Thyroid gland (tissue), 4 donors: ENCODE data around the gene IQCE. TPM values are rescaled to one million over a fixed set of nuclear protein-coding genes. Genes with fewer than 3 reads are reported as not detected.

ENCODE experiments used
- DNase-seq, 2 donors: peaks; one replicate each; pipeline ENCODE4 v3.0.0-alpha.2; 2019
- H3K27ac ChIP-seq, 3 donors: fragments of 200-600 bp; sonication (generic); 1 replicate in 2 of 3; 2 replicates in 1 of 3; pipeline ENCODE4 v1.5.1; 2016 to 2019; ENCODE audit warnings: mild to moderate bottlenecking in 1 of 3, moderate library complexity in 1 of 3
- H3K27me3 ChIP-seq: fragments of 200-600 bp; sonication (generic); one replicate; pipeline ENCODE4 v1.5.1; 2019
- H3K36me3 ChIP-seq, 2 donors: fragments of 200-600 bp; sonication (generic); one replicate each; pipeline ENCODE4 v1.5.1; 2016 to 2019
- H3K4me1 ChIP-seq, 2 donors: fragments of 200-600 bp; sonication (generic); one replicate each; pipeline ENCODE4 v1.5.1; 2017 to 2019
- H3K4me3 ChIP-seq, 3 donors: fragments of 200-600 bp; sonication (generic); replicated peaks in 1 of 3; 1 replicate in 2 of 3; 2 replicates in 1 of 3; pipeline ENCODE4 v1.5.1; 2016; ENCODE audit warnings: mild to moderate bottlenecking in 1 of 3
- H3K9me3 ChIP-seq: fragments of 200-600 bp; sonication (generic); one replicate; pipeline ENCODE4 v1.5.1; 2017
- POLR2A ChIP-seq, 2 donors: fragments of 450-650 bp; IDR thresholded peaks; one replicate each; pipeline ENCODE4 v1.6.1; 2017; ENCODE audit warnings: antibody characterized with exemption in 2 of 2, mild to moderate bottlenecking in 2 of 2, moderate library complexity in 1 of 2
- WGBS, 2 donors: methylation state at CpG; one replicate each; pipeline ENCODE4 v1.1.5; 2017; 5-methylcytosine and 5-hydroxymethylcytosine counted together
- intact Hi-C: fragments of 100-400 bp; cut with DNase I; formaldehyde crosslinking; loops from one replicate; pipeline ENCODE4 v1.15.1; 2023
- total RNA-seq, 4 donors: library from RNA; depleted of rRNA; stranded (reverse); fragments of >200 nt; gene quantifications; one replicate each; pipeline ENCODE4 v1.2.3, GENCODE V29; 2016
- TF ChIP-seq, protein P1 (sequence below), 6 experiments: fragments of 200-600 bp in 3 of 6; fragments of 450-650 bp in 3 of 6; sonication (generic) in 3 of 6; IDR thresholded peaks; one replicate each; pipeline ENCODE4 v1.5.1; 2016 to 2019; ENCODE audit warnings: antibody characterized with exemption in 6 of 6, mild to moderate bottlenecking in 2 of 6, inconsistent platforms in 1 of 6, moderate library complexity in 1 of 6

Gene IQCE
- total RNA-seq, 4 donors from 2014 or later: 16.0 to 40.2 (median 37.2) TPM

DNA sequence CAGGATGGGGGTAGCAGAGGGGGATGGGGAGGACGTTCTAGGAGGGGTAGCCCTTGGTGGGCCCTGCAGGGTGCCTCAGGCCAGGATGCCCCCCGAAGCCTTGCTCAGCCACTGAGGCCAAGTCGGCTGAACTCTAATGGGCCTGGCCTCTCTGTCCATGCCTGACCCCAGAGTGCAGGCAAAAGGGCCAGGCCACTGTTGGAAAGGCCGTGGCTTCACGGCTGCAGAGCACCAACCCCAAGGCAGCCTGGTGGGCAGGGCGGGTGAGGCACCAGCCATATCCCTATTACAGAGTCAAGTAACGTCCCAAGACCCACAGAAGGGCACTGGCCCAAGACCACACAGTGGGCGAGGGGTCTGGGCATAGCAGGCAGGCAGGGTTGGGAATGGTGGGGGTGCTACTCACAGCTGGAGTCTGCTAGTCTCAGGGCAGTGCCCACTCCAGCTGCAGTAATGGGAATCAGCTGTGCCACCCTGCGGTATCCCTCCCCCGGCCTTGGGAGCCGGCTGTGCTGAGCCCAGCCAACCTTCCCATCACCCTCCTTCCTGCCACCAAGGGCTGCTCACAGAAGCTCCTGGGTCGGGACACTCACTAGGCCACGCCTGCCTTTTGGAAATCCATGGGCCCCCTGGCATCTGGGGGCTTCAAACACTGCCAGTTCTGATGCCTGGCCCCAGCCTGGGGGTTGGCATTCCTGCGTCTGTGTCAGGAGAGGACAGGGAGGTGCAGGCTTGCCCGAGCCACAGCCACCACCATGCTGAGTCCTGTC is 43.2 kb upstream of the IQCE start:
- Histone ChIP-seq H3K4me3 (no peak overlapping the region), H3K27me3 (peaks cover 2% of the 10 kb centered on the region), H3K27ac (no peak overlapping the region), H3K36me3 (no peaks in the 10 kb centered on the region), H3K9me3 (no peaks in the 10 kb centered on the region), H3K4me1 (peaks cover 12 to 39% of the 10 kb centered on the region in 2 donors)
- TF ChIP-seq POLR2A (IDR thresholded peaks at IDR 0.05): no peak
- TF ChIP-seq, protein P1, sequence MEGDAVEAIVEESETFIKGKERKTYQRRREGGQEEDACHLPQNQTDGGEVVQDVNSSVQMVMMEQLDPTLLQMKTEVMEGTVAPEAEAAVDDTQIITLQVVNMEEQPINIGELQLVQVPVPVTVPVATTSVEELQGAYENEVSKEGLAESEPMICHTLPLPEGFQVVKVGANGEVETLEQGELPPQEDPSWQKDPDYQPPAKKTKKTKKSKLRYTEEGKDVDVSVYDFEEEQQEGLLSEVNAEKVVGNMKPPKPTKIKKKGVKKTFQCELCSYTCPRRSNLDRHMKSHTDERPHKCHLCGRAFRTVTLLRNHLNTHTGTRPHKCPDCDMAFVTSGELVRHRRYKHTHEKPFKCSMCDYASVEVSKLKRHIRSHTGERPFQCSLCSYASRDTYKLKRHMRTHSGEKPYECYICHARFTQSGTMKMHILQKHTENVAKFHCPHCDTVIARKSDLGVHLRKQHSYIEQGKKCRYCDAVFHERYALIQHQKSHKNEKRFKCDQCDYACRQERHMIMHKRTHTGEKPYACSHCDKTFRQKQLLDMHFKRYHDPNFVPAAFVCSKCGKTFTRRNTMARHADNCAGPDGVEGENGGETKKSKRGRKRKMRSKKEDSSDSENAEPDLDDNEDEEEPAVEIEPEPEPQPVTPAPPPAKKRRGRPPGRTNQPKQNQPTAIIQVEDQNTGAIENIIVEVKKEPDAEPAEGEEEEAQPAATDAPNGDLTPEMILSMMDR (IDR thresholded peaks at IDR 0.05): no peak
- WGBS, 2 donors: 89 to 90% methylated on average over 1 to 13 of the region's 15 CpGs
- intact Hi-C loops: no loop called here
- no peak for DNase-seq

DNA sequence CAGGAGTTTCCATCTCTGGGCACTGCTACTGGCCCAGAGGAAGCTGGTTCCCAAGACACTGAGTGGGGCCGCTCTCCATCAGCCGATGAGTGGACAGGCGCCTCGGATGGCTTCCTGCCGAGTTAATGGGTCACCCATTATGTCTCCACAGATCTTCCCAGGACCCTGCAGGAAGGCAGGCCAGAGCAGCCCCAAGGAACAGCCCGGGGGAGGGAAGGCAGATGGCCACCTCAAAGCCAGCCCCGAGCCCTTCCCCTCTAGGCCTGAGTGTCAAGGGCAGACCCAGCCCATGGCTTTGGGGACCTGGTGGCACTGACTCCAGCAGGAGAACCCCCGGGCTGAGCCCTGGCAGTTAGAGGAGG is 42.6 kb upstream of the IQCE start:
- Histone ChIP-seq H3K36me3 (no peaks in the 10 kb centered on the region), H3K4me1 (peaks cover 12 to 37% of the 10 kb centered on the region in 2 donors), H3K27ac (no peak overlapping the region), H3K27me3 (peaks cover 7% of the 10 kb centered on the region), H3K4me3 (no peak overlapping the region), H3K9me3 (no peaks in the 10 kb centered on the region)
- DNase-seq: no peak
- WGBS, 2 donors: 71 to 75% methylated on average over 5 to 8 of the region's 8 CpGs
- intact Hi-C loops: no loop called here
- TF ChIP-seq, protein P1 (IDR thresholded peaks at IDR 0.05): no peak
- TF ChIP-seq POLR2A (IDR thresholded peaks at IDR 0.05): no peak

DNA sequence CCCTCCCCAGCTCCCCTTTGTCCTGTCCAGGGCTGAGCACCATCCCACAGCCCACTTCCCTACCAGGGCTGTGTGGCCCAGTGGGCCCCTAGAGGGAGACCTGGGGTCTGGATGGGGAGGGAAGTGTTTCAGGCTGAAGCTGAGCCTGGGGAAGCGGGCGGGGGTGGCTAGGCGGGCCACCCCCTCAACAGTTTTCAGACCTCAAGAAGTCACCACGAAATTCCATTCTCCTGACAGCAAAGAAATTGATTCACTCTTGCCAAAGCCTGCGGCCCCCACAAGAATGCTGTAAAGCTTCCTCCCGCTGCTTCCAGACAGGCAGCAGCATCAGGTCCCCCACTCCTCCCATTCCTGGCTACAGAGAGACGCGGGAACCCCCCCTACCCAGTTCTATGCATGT is 41.8 kb upstream of the IQCE start:
- intact Hi-C loops: no loop called here
- TF ChIP-seq, protein P1 (IDR thresholded peaks at IDR 0.05): no peak
- TF ChIP-seq POLR2A (IDR thresholded peaks at IDR 0.05): no peak
- Histone ChIP-seq H3K4me3 (no peak overlapping the region), H3K27me3 (peaks cover 7% of the 10 kb centered on the region), H3K9me3 (no peaks in the 10 kb centered on the region), H3K36me3 (no peaks in the 10 kb centered on the region), H3K27ac (no peak overlapping the region), H3K4me1 (peaks cover 15 to 36% of the 10 kb centered on the region in 2 donors)
- DNase-seq: no peak
- WGBS, 2 donors: 74 to 79% methylated on average over 8 of the region's 8 CpGs

DNA sequence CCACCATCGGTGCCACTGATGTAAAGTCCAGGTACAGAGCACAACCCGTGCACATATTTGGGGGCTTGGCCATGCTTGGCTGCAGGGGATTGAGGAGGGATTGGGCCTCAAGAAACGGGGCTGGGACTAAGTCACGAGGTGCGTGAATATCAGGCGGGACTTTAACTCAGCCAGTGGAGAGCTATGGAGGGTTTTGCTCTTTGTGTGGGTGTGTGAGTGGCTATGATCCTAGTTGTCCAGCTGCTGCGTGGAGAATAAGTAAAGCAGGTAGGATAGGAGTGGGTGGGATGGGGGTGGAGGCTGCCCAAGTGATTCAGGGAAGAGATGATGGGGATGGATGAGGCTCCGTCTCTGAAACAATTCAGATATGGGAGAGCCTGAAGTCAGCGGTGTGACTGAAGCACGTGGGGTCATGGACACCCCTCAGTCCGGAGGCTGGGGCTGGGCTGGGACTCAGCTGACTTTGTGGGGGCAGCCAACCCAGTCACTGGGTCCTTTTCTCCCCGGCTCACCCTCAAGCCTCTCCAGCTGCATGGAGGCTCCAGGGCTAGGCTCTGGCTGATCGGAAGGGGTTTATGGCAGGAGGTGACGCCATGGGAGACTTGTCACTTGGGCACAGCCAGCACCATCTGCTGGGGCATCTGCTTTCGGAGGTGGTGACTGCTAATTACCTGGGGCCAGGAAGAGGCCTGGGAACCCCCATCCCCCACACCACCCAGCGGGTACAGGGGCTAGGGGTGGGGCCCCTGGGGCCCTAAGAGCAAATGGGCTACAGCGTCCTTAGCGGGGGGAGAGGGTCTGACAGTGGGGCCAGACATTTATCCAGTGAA is 40.9 kb upstream of the IQCE start:
- intact Hi-C loops: no loop called here
- no peak for DNase-seq
- H3K36me3 ChIP-seq: no peaks in the 10 kb centered on the region
- TF ChIP-seq POLR2A (IDR thresholded peaks at IDR 0.05): no peak
- TF ChIP-seq, protein P1 (IDR thresholded peaks at IDR 0.05): no peak
- H3K4me3 ChIP-seq: no peak overlapping the region
- no peaks in the 10 kb centered on the region for H3K9me3 ChIP-seq
- H3K27me3 ChIP-seq: peaks cover 7% of the 10 kb centered on the region
- H3K4me1 ChIP-seq: peaks cover 15 to 38% of the 10 kb centered on the region in 2 donors
- H3K27ac ChIP-seq: no peak overlapping the region
- WGBS, 2 donors: 52 to 60% methylated on average over 13 to 16 of the region's 18 CpGs

DNA sequence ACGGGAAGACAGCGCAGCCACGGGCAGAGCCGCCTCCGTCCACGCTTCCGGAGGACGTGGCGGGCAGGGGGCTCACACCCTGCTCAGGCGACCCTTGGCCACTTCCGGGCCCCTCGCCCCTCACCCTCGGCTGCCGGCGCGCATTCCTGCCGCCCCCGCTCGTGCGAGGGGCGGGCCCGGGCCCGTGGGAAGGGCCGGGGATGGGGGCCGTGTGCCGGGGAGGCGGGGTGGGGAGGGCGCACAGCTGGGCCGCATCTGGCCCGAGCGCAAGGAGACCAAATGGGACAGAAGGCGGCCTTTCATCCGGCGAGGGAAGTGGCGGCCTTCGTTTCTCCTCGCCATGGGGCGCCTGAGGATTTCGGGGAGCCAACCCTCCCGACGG is 40.1 kb upstream of the IQCE start:
- intact Hi-C loops: no loop called here
- WGBS, 2 donors: 1 to 2% methylated on average over 28 to 29 of the region's 41 CpGs

More for the DNA sequence above, 40.1 kb upstream of the IQCE start:
- no peaks in the 10 kb centered on the region for H3K9me3 ChIP-seq
- DNase-seq: no peak
- H3K36me3 ChIP-seq: no peaks in the 10 kb centered on the region
- H3K27me3 ChIP-seq: peaks cover 7% of the 10 kb centered on the region
- TF ChIP-seq, protein P1 (IDR thresholded peaks at IDR 0.05): no peak
- no peak for TF ChIP-seq POLR2A (IDR thresholded peaks at IDR 0.05)
- no peak overlapping the region for H3K27ac ChIP-seq
- H3K4me3 ChIP-seq: peak overlapping the region in 2 of 3 donors; percentile 30 to 83
- H3K4me1 ChIP-seq: peaks cover 23 to 46% of the 10 kb centered on the region in 2 donors
